ENCODE measurements around the gene ARID3B.
A peak's percentile ranks its signal among the peaks of the same experiment; 100 is the strongest.

ARID3B gene

DNA sequence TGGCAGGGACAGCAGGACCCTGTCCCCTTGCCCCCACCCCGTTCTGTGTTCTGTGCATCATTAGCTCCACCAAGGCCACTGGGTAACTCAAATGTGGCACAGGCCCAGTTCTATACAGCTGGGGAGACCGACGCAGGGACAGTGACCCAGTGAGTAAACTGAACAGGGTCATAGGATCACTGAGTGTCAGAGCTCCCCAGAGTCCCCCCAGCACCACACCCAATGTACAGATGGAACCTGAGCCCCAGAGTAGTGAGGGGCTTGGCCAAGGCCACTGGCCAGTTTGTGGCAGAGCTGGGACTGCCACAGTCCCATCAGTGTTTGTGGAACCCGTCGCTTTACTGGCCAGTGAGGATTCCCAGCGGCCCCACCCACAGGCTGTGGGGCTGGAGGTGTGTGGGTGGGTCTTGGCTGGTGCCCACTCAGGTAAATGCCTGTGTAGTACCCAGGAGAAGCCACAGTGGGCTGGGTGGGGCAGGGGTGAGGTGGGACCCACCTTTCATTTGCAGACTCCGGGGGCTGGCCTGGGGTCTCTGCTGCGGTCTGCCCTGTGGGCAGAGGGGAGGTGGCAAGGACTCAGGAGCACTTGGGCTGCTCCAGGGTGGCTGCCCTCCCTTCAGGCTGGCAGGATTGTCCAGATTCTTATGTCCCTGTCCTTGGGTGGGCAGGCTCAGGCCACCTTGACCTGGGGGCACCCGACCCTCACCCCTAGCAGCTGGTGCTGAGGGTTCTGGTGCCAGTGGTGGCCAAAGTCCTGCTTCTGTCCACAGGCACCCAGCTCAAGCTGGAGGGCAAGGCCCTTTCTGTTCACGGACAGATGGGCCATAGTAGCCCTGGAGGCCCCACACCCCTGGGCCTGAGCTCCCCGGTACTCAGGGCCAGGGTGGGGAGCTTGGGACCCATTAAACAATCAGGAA, 63.0 kb downstream of the ARID3B start:
- DNase-seq (ENCODE audit: low read depth) = no peak

DNA sequence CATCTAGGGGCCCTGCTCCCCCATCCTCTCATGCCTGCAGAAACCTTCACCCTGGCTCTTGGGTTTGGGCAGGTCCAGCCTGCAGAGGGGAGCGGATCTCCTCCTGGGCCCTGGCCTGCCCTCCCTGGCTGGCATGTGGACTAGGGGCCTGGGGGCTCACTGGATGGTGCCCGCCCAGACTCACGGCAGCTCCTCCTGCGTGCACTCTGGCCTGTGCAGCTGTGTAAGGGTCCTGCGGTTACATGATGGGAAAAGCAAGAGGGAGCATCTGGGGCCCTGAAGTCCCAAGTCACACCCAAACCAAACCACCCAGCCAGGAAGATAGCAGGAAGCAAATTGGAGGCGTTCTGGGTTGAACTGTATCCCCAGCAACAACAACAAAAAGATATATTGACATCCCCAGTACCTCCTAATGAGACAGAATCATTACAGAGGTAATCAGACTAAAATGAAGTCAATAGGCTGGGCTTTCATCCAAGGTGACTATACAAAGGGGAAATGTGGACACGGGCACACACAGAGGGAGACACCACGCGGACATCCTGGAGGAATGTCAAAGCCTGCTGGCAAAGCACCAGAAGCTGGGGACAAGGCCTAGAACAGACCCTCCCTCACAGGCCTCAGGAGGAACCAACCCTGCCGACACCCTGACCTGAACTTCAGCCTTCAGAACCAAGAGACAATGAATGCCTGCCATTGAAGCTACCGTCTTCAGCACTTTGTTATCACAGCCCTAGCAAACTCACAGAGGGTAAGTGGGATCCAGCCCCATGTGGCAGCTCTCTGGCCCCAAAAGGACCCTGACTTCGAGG, 64.2 kb downstream of the ARID3B start:
- DNase-seq (ENCODE audit: low read depth) = no peak

DNA sequence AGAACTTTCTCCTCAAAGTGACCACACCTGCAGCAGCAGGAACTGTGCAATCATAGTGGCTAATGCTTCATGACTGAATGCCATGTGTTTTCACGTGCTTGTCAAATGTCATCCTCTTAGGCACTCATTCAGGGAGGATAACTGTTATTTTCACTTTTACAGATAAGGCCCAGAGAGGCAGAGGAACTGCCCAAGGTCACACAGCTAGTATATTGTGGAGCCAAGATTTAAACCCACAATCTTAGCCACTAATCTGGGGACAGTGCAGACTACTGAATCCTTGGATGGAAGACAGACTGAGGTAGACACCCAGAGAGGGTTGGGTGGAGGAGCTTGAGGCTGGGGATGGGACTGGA, 64.8 kb downstream of the ARID3B start:
- no peak for DNase-seq (ENCODE audit: low read depth)

DNA sequence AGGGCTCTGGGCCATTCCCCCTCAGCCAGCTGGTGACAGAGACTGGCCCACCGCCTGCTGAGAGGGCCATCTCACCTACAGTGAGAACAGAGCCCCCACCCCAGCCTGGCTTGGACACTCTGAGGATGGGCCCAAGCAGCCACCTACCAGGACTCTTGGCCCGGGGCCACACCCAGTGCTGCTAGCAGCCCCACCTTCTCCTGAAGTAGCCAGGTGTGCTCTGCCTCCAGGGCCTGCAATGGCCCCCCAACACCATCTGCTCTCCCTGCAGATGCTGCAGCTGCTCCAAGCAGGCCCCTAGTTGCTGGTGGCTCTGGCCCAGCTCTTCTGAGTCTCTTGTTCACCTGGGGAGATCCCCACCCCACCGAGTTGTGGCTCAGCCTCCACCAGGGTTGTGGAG, 67.8 kb downstream of the ARID3B start:
- DNase-seq (ENCODE audit: low read depth) = no peak

DNA sequence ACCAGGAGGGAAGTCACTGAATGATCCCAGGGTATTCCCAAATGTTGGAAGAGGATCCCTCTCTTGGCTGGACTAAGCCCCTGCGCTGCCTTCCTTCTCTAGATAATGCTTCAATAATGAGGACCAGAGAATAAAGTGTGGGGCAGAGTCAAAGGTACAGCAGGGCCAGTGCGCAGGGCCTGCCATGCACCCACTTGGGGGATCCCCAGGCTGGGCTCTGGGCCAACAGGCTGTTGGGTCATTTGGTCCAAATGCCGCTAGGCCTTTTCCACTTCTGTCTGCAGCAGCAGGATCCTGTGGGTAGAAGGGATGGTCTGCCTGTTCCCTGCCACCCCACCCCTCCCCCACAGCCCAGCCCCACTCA, 68.9 kb downstream of the ARID3B start:
- DNase-seq (ENCODE audit: low read depth) = no peak

DNA sequence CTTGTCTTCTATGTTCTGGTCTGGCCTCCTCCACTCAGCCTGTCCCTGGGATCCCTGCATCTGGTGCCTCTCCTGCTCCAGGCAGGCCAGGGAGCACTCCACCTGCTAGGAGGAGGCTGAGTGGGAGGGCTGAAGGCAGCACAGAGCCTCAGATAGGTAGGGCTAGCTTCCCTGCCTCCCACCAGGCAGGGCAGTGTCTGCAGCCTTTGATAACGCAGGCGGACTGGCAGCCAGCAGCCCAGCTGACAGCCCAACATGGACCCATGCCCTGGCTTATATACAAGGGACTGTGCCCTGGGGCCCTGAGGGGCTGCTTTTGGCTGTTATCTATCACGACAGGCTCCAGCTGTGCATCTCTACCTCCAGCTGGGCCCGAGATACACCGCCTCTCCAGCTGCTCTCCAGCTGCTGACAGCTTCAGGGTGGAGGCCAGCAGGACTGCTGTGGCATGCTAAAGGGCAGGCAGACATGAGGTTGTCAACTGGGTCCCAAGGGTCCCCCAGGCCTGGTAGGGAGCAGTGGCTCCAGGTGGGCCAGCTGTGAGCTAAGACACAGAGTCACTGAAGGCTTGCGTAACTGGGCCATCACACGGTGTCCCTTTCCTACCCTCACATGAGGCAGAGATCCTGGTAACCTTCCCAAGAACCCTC, 69.4 kb downstream of the ARID3B start:
- no peak for DNase-seq (ENCODE audit: low read depth)

GRCh38 chr15:74611341-74611740, 70.3 kb downstream of the ARID3B start:
- DNase-seq (ENCODE audit: low read depth) = no peak

GRCh38 chr15:74611834-74612233, 70.8 kb downstream of the ARID3B start:
- DNase-seq (ENCODE audit: low read depth) = no peak

DNA sequence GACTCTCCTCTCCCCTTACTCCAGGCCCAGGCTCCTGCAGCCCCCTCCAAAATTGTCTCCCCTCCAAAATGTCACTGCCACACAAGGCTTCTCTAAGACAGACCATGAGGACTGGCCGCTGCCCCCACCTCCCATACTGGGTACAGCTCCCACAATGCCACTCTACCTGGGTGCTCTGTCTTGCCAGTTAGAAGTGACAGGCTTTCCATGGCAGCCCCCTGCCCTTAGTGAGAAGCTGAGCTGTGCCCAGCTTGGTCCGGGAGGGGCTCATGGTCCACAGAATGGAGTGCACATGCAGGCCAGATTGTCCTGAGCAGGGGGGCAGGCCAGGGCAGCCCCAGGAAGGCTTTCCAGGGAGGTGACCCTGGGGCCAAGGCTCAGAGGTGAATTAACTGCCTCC, 71.7 kb downstream of the ARID3B start:
- no peak for DNase-seq (ENCODE audit: low read depth)

- no peak for DNase-seq (ENCODE audit: low read depth)
These were observed 72.3 kb downstream of the ARID3B start for GRCh38 chr15:74613089-74613952.

GRCh38 chr15:74613953-74614743, 73.1 kb downstream of the ARID3B start:
- no peak for DNase-seq (ENCODE audit: low read depth)

GRCh38 chr15:74614744-74615507, 73.9 kb downstream of the ARID3B start:
- peak; percentile 49 for DNase-seq (ENCODE audit: low read depth)

- DNase-seq (ENCODE audit: low read depth) = peak; percentile 82
These were observed 74.7 kb downstream of the ARID3B start, which contains the start of gene CLK3 for GRCh38 chr15:74615508-74616365. Gene CLK3 (plus strand): TSS chr15:74615836. CDS start chr15:74619197, 3,361 bp downstream.

DNA sequence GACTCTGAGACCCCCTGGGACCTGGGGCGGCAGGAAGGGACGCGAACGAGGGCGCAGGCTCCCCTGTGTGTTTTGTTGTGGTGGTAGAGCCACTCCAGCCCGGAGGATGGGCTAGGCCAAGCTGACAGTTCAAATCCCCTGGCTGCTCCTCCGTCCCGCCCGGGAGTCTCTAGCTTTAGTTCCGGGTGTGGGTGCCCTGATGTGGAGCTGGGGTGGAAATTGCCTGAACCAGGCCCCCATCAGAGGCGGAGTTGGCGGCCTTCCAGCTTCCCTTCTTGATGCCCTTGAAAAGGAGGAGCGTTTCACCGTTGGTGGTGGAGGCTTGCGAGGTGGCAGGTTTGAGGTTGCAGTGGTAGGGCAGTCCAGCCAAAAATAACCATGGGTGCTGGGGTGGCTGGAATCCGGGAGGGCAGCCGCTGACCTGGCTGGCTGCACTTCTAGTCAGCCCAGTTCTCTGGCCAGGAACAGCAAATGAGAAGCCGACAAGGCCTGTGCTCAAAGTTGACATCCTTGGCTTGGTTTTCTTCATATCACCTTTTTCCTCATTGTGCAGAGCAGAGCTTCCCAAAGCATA, 75.4 kb downstream of the ARID3B start:
- DNase-seq (ENCODE audit: low read depth) = peak; percentile 57

DNA sequence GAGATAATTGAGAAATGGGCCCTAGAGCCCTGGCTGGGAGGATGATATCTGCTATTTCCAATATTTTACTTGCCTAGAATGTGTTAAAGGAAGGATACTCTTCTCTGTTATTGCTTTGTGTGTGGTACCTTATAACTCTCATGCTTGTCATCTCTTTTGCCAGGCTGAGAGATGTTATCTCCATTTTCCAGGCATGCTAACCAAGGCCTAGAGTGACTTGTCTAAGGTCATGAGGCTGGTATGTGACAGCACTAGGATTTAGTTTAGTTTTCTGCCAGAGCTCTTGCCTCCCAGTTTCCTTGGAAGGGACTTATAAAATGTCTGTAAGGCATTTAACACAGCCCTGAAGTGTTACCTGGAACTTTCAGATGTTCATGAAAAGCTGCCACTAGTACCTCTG, 76.0 kb downstream of the ARID3B start:
- DNase-seq (ENCODE audit: low read depth) = no peak

DNA sequence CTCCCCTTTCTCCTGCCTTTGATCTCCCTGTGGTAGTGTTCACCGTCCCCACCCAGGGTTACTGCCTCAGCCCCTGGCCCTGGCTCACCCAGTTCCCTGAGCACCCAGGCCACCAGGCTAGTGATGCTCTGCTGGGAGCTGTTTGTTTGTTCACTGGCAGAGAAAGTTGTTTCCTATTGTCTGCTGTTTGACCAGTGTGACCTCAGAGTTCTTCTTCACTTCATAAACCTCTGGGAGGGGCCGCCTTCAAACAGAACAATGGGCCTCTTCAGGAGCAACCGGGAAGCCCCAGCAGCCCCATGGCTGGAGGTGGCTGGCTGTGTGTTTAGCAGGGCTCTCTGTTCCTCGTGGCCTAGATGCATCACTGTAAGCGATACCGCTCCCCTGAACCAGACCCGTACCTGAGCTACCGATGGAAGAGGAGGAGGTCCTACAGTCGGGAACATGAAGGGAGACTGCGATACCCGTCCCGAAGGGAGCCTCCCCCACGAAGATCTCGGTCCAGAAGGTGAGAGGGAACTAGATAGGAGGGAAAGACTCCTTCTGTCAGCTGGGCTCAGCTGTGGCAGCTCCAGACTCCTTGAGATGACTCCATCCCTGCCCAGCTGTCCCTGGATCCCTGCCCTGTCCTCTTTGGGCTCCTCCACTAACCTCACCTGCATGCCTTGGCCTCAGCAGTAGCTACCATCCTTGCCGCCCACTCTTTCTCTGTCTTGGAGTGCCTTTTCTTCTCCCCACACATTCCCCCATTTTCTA, 78.0 kb downstream of the ARID3B start:
- DNase-seq (ENCODE audit: low read depth) = no peak

GRCh38 chr15:74619916-74620635, 79.1 kb downstream of the ARID3B start:
- DNase-seq (ENCODE audit: low read depth) = no peak
